SIG-M5 treated with dmso at 0.1 percent for 504 hours (cell line): ENCODE measurements around the gene ZNF691.
"Not testable (repeated sequence)": the region's sequence is repeated elsewhere in the genome, so short reads cannot be mapped to it uniquely, and the experiment has no call there.

ENCODE experiments used
- DNase-seq: peaks from one replicate; lab custom pipeline; 2025; ENCODE audit not compliant: unreplicated experiment; lab: John Stamatoyannopoulos, UW

Gene ZNF691

GRCh38 chr1:42846257-42847110 lies at the start of gene ZNF691:
ZNF691 (plus strand) TSS chr1:42846613; CDS start chr1:42849659, 3,046 bp downstream.
- peak; percentile 97 for DNase-seq

GRCh38 chr1:42797414-42797813 lies 49.0 kb upstream of the ZNF691 start:
- DNase-seq = no peak

GRCh38 chr1:42797979-42798378 lies 48.4 kb upstream of the ZNF691 start:
- peak; percentile 2 for DNase-seq

- no peak for DNase-seq
Measured at GRCh38 chr1:42801832-42802473, 44.5 kb upstream of the ZNF691 start.

- no peak for DNase-seq
Measured at GRCh38 chr1:42806171-42806570, 40.2 kb upstream of the ZNF691 start.

GRCh38 chr1:42806593-42806992 lies 39.8 kb upstream of the ZNF691 start:
- no peak for DNase-seq

- DNase-seq = no peak
Measured at GRCh38 chr1:42807056-42807668, 39.3 kb upstream of the ZNF691 start.

GRCh38 chr1:42814815-42815214 lies 31.6 kb upstream of the ZNF691 start:
- not testable (repeated sequence) for DNase-seq

GRCh38 chr1:42815941-42816584 lies 30.4 kb upstream of the ZNF691 start:
- no peak for DNase-seq

GRCh38 chr1:42816585-42817439 lies 29.6 kb upstream of the ZNF691 start, which contains the start of the genes ERMAP and SVBP:
ERMAP (plus strand) TSS chr1:42817122; CDS start chr1:42830449, 13,327 bp downstream.
SVBP (minus strand) TSS chr1:42817397; CDS start chr1:42816544, 853 bp downstream.
- peak; percentile 77 for DNase-seq

GRCh38 chr1:42817440-42817767 lies 29.0 kb upstream of the ZNF691 start:
- no peak for DNase-seq

GRCh38 chr1:42817976-42818375 lies 28.4 kb upstream of the ZNF691 start:
- no peak for DNase-seq

- DNase-seq = no peak
Measured at GRCh38 chr1:42820813-42821212, 25.6 kb upstream of the ZNF691 start.

GRCh38 chr1:42821690-42822089 lies 24.7 kb upstream of the ZNF691 start:
- no peak for DNase-seq

GRCh38 chr1:42822800-42823392 lies 23.5 kb upstream of the ZNF691 start:
- no peak for DNase-seq

GRCh38 chr1:42824481-42825035 lies 21.9 kb upstream of the ZNF691 start:
- DNase-seq = no peak

GRCh38 chr1:42825036-42825851 lies 21.2 kb upstream of the ZNF691 start:
- no peak for DNase-seq

GRCh38 chr1:42830631-42831030 lies 15.8 kb upstream of the ZNF691 start:
- DNase-seq = no peak

- DNase-seq = no peak
Measured at GRCh38 chr1:42831273-42831672, 15.1 kb upstream of the ZNF691 start.
